HG02610 (cell line): ENCODE data around the gene MBTPS1.
"Not testable (repeated sequence)": the region's sequence is repeated elsewhere in the genome, so short reads cannot be mapped to it uniquely, and the experiment has no call there.

Experiments used
- ATAC-seq: cut with Tn5 transposase; IDR thresholded peaks from one replicate; pipeline ENCODE4 v1.9.1; 2021; ENCODE audit warnings: mild to moderate bottlenecking, moderate library complexity; ENCODE audit not compliant: unreplicated experiment

MBTPS1 gene

GRCh38 chr16:84137769-84138357 lies 21.1 kb upstream of the MBTPS1 start:
- no peak for ATAC-seq

- ATAC-seq, result no peak
These were observed 20.5 kb upstream of the MBTPS1 start for GRCh38 chr16:84137287-84137686.

GRCh38 chr16:84136331-84137125 lies 19.8 kb upstream of the MBTPS1 start:
- no peak for ATAC-seq

- no peak for ATAC-seq
These were observed 16.0 kb upstream of the MBTPS1 start for GRCh38 chr16:84132527-84133285.

GRCh38 chr16:84131117-84131516 lies 14.4 kb upstream of the MBTPS1 start:
- no peak for ATAC-seq

- ATAC-seq, result no peak
These were observed 7.7 kb upstream of the MBTPS1 start for GRCh38 chr16:84124257-84125073.

GRCh38 chr16:84121007-84121406 lies 4.3 kb upstream of the MBTPS1 start:
- ATAC-seq, result no peak

GRCh38 chr16:84120023-84120422 lies 3.3 kb upstream of the MBTPS1 start:
- ATAC-seq, result no peak

GRCh38 chr16:84119368-84119767 lies 2.6 kb upstream of the MBTPS1 start:
- no peak for ATAC-seq

GRCh38 chr16:84118315-84118714 lies 1.6 kb upstream of the MBTPS1 start:
- ATAC-seq, result not testable (repeated sequence)

- no peak for ATAC-seq
These were observed 727 bp upstream of the MBTPS1 start for GRCh38 chr16:84117494-84117843.

- ATAC-seq, result peak; percentile 27
These were observed 623 bp downstream of the MBTPS1 start for GRCh38 chr16:84115919-84116719.

GRCh38 chr16:84111949-84112348 lies 4.8 kb downstream of the MBTPS1 start:
- ATAC-seq, result not testable (repeated sequence)

GRCh38 chr16:84111525-84111924 lies 5.2 kb downstream of the MBTPS1 start:
- ATAC-seq, result no peak

GRCh38 chr16:84110527-84110926 lies 6.2 kb downstream of the MBTPS1 start:
- no peak for ATAC-seq

- no peak for ATAC-seq
These were observed 7.0 kb downstream of the MBTPS1 start for GRCh38 chr16:84109598-84110335.

- no peak for ATAC-seq
These were observed 8.8 kb downstream of the MBTPS1 start for GRCh38 chr16:84107921-84108320.

- ATAC-seq, result no peak
These were observed 10.6 kb downstream of the MBTPS1 start for GRCh38 chr16:84105948-84106740.

GRCh38 chr16:84105301-84105815 lies 11.4 kb downstream of the MBTPS1 start:
- no peak for ATAC-seq
